Esophagus (tissue), 2 donors: Measurements from ENCODE around the gene PDXP. TPM values are rescaled to one million over a fixed set of nuclear protein-coding genes. Genes with fewer than 3 reads are reported as not detected.
"Not testable (repeated sequence)": the region's sequence is repeated elsewhere in the genome, so short reads cannot be mapped to it uniquely, and the experiment has no call there.

Source experiments
- H3K27ac ChIP-seq, 2 donors: one replicate each; pipeline ENCODE4 v1.5.1; 2013; ENCODE audit warnings: low read depth in 2 of 2, mild to moderate bottlenecking in 2 of 2, inconsistent platforms in 1 of 2, low read length in 1 of 2, moderate library complexity in 1 of 2
- H3K27me3 ChIP-seq, 2 donors: one replicate each; pipeline ENCODE4 v1.6.1; 2013; ENCODE audit warnings: low read length in 2 of 2, control low read depth in 1 of 2, mild to moderate bottlenecking in 1 of 2; ENCODE audit not compliant: insufficient read depth in 2 of 2, control insufficient read depth in 1 of 2
- H3K36me3 ChIP-seq, 2 donors: one replicate each; pipeline ENCODE4 v1.6.1; 2013; ENCODE audit warnings: low read length in 1 of 2; ENCODE audit not compliant: control insufficient read depth in 2 of 2, insufficient read depth in 2 of 2
- H3K4me1 ChIP-seq, 2 donors: one replicate each; pipeline ENCODE4 v1.6.1; 2013; ENCODE audit warnings: low read length in 1 of 2; ENCODE audit not compliant: control insufficient read depth in 2 of 2, insufficient read depth in 2 of 2
- H3K4me3 ChIP-seq, 2 donors: one replicate each; pipeline ENCODE4 v1.5.1; 2013; ENCODE audit warnings: low read length in 2 of 2, mild to moderate bottlenecking in 2 of 2, low read depth in 1 of 2, moderate library complexity in 1 of 2
- H3K9me3 ChIP-seq, 2 donors: one replicate each; pipeline ENCODE4 v1.6.1; 2013; ENCODE audit warnings: mild to moderate bottlenecking in 2 of 2, low read depth in 1 of 2, low read length in 1 of 2, moderate library complexity in 1 of 2; ENCODE audit not compliant: control insufficient read depth in 2 of 2, insufficient read depth in 1 of 2
- WGBS, 2 donors: extraction: QIAGEN DNeasy Blood & Tissue Kit; methylation state at CpG; one replicate each; pipeline ENCODE4 v1.1.7; 2013; 5-methylcytosine and 5-hydroxymethylcytosine counted together
- polyA plus RNA-seq, 2 donors: library from polyadenylated mRNA; stranded (reverse); fragments of 200-250 nt; gene quantifications; one replicate each; pipeline ENCODE4 v1.2.3, GENCODE V29; 2013
- donor health status: healthy with polysubstance abuse.
- donor health status: Bipolar disorder and iron deficiency.

Gene PDXP
- polyA plus RNA-seq, 2 donors: 1.4 to 2.2 TPM

DNA sequence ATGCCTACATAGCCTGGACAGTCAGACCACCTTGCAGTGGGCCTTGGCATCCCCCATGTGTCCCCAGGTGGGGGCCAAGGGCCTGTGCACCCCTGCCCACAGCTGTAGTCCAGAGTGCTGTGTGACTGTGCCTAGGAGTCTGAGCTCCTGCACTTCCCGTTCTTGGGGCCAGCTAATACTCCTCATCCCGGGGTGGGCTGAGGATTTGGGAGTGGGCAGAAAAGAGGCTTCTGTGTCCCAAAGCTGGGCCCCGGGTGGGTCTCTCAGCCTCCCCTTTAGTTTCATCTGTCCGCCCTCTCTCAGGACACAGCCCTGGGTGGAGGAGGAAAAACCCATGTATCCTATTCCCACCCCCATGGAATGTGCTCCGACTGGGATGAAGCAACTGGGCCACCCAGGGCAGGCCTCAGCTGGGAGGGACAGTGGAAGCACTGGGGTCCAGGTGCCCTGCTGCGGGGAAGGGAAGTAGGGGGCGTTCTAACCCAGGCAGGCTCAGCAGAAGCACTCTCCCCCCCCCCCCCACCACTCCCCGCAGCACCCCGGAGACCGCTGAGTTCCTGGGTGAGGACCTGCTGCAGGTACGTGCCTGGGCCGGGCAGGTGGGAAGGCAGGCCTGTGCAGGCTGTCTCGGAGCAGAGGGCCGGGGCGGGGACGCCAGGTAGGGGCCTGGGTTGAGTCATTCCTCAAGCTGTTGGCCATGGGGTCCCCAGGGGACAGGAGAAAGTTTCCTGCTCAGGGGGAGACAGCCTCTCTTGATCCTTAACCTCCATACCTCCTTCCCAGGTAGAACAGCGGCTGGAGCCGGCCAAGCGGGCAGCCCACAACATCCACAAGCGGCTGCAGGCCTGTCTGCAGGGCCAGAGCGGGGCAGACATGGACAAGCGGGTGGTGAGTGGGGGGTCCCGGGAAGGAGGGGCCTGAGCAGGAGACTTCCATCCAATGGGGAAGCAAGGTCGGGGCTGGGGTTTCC lies 17.6 kb upstream of the PDXP start:
- H3K36me3 ChIP-seq: peaks cover 0 to 24% of the 10 kb centered on the region in 2 donors
- H3K27ac ChIP-seq: peak overlapping the region; percentile 85 to 94
- H3K4me1 ChIP-seq: peaks cover 0 to 33% of the 10 kb centered on the region in 2 donors
- H3K9me3 ChIP-seq: no peaks in the 10 kb centered on the region
- H3K4me3 ChIP-seq: peak overlapping the region; percentile 64 to 86
- 47 to 51% methylated on average over 23 to 24 of the region's 24 CpGs for WGBS, 2 donors
- no peaks in the 10 kb centered on the region for H3K27me3 ChIP-seq

DNA sequence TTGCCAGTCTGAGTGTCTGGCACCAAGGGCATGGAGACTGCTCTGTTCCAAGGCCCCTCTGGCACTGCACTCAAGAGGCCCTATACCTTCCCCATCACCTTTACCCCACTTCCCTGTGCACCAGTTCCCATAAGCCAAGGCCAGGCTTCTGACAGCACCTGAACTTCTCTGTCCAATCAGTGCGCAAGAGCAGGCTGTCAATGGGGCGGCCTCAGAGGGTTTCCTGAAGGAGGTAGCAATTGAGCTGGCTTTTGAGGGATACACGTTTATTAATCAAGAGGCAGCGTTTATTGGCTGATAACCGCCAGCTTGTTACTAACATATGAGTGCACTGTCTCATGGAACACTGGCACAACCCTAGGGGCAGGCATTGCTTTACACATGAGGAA lies 17.0 kb upstream of the PDXP start:
- WGBS, 2 donors: 67 to 73% methylated on average over 5 of the region's 5 CpGs
- Histone ChIP-seq H3K4me1 (peaks cover 0 to 33% of the 10 kb centered on the region in 2 donors), H3K27me3 (no peaks in the 10 kb centered on the region), H3K9me3 (no peaks in the 10 kb centered on the region), H3K4me3 (peak overlapping the region; percentile 64 to 86), H3K27ac (peak overlapping the region; percentile 85 to 94), H3K36me3 (peaks cover 0 to 25% of the 10 kb centered on the region in 2 donors)

DNA sequence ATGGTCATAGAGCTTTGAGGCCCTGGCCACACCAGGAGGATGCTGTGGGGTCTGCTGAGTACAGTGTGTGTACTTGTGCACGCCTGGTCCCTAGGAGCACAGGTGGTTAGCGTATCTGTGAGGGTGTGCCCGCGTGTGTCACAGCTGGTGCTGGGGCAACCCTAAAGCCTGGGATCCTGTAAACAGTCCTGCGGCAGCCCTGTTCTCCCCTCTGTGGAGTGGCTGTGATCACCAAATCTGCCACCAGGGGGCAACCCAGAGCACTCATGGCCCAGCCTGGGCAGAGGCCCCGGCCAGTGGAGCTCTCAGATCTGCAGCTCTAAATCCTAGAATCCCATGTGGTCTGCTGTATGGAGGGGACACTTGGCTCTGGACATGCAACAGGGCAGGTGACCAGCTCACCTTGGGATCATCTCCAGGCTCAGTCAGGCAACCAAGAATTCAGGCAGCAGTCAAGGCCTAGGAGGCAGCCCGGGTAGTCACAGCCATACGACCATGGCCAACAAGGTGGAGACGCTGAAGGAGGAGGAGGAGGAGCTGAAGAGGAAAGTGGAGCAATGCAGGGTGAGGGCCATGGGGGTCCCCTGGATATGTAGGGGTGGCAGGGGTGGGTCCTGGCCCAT lies 15.2 kb upstream of the PDXP start:
- peak overlapping the region in 1 of 2 donors; percentile 51 for H3K27ac ChIP-seq
- peaks cover 0 to 24% of the 10 kb centered on the region in 2 donors for H3K4me1 ChIP-seq
- no peak overlapping the region for H3K4me3 ChIP-seq
- H3K36me3 ChIP-seq: peaks cover 0 to 33% of the 10 kb centered on the region in 2 donors
- no peaks in the 10 kb centered on the region for H3K27me3 ChIP-seq
- no peaks in the 10 kb centered on the region for H3K9me3 ChIP-seq
- WGBS, 2 donors: 22 to 23% methylated on average over 9 of the region's 9 CpGs

DNA sequence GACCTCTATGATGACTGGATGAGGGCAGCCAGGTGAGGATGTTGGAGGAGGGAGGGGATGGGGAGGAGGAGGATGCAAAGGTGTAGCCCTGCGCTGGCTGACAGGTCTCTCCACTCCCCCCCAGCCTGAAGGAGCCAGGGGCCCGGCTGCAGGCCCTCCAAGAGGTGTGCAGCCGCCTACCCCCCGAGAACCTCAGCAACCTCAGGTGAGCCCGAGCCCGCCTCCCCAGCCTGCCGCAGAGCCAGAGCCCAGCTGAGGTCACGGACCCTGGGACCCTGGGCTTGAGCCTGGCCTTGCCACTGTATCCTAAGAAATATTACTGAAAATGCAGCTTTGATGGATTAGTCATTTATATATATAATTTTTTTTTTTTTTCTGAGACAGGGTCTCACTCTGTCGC lies 11.2 kb upstream of the PDXP start:
- 90 to 94% methylated on average over 8 to 9 of the region's 9 CpGs for WGBS, 2 donors
- H3K9me3 ChIP-seq: no peaks in the 10 kb centered on the region
- H3K4me3 ChIP-seq: no peak overlapping the region
- H3K27ac ChIP-seq: peak overlapping the region; percentile 13 to 85
- H3K4me1 ChIP-seq: peaks cover 0 to 9% of the 10 kb centered on the region in 2 donors
- H3K36me3 ChIP-seq: peaks cover 0 to 46% of the 10 kb centered on the region in 2 donors
- H3K27me3 ChIP-seq: no peaks in the 10 kb centered on the region

DNA sequence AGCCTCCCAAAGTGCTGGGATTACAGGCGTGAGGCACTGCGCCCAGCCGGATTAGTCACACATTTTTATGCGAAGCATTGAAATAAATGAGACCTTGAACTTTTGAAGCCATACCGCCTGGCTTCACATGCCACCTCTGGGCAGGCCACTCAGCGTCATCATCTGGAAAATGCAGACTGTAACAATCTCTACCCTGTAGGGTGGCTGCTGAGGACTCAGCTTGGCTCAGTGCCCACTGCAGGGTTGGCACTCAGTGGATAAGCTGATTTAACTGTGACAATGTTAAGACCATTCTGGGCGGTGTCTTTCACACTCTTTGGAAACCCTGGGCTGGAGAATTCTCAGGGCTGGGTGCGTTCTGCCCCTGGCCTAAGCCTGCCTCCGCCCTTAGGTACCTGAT lies 10.6 kb upstream of the PDXP start:
- H3K9me3 ChIP-seq: no peaks in the 10 kb centered on the region
- H3K4me3 ChIP-seq: no peak overlapping the region
- peak overlapping the region; percentile 80 to 82 for H3K27ac ChIP-seq
- H3K4me1 ChIP-seq: peaks cover 0 to 8% of the 10 kb centered on the region in 2 donors
- no peaks in the 10 kb centered on the region for H3K27me3 ChIP-seq
- peaks cover 0 to 44% of the 10 kb centered on the region in 2 donors for H3K36me3 ChIP-seq
- 50% methylated on average over 9 of the region's 9 CpGs for WGBS, 2 donors

DNA sequence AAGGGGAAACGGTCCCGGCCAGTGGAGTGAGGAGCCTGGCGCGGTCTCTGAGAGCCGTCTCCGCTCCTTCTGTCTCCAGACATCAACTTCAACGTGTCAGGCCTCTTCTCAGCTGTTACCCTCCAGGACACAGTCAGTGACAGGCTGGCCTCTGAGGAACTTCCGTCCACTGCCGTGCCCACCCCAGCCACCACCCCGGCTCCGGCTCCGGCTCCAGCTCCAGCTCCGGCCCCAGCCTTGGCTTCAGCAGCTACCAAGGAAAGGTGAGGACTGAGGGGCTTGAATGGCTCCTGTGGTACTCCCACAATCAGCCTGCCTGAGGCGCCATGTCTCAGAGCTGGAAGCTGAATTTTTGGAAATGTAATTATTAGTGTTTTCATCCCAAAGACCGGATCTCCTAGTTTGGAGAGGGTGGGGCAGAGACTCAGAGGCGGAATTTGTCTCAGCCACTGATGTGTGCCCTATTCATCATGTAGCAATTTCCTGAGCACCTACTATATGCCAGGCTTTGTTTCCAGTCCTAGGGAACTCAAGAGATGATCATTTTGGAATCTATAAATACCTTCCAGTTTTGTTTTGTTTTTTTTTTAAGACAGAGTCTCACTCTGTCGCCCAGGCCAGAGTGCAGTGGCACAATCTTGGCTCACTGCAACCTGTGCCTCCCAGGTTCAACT lies 7.9 kb upstream of the PDXP start:
- WGBS, 2 donors: 94 to 96% methylated on average over 17 of the region's 17 CpGs
- H3K9me3 ChIP-seq: no peaks in the 10 kb centered on the region
- H3K36me3 ChIP-seq: peaks cover 4 to 39% of the 10 kb centered on the region in 2 donors
- peaks cover 0 to 3% of the 10 kb centered on the region in 2 donors for H3K4me1 ChIP-seq
- no peaks in the 10 kb centered on the region for H3K27me3 ChIP-seq
- no peak overlapping the region for H3K27ac ChIP-seq
- H3K4me3 ChIP-seq: no peak overlapping the region

DNA sequence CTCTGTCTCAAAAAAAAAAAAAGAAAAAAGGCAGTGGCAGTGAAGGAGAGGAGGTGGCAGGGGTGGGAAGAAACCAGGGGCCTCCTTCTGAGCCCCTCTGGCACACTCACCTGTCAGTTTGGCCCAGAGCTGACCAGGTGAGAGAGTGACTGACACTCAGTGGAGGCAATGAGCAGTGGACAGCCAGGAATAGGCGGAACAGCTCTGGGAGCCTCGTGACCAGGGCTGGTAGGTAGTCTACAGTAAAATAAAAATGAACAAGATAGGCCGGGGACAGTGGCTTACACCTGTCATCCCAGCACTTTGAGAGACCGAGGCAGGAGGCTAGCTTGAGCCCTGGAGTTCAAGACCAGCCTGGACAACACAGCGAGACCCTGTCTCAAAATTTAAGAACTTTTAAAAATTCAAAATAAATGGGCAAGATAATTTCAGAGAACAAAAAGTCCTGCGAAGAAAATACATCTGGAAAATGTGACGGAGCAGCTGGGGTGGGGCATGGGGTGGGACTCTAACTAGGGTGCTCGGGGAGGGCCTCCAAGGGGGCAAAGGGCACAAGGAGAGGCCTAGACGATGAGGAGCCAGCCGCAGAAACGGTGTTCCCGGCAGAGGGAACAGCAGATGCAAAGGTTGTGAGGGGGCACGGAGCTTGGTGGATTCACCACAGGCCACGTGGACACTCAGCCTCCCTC lies 3.8 kb upstream of the PDXP start:
- Histone ChIP-seq H3K27me3 (no peaks in the 10 kb centered on the region), H3K4me3 (no peak overlapping the region), H3K9me3 (no peaks in the 10 kb centered on the region), H3K4me1 (peaks cover 0 to 7% of the 10 kb centered on the region in 2 donors), H3K36me3 (peaks cover 4 to 26% of the 10 kb centered on the region in 2 donors), H3K27ac (no peak overlapping the region)
- WGBS, 2 donors: 81 to 89% methylated on average over 14 of the region's 14 CpGs

DNA sequence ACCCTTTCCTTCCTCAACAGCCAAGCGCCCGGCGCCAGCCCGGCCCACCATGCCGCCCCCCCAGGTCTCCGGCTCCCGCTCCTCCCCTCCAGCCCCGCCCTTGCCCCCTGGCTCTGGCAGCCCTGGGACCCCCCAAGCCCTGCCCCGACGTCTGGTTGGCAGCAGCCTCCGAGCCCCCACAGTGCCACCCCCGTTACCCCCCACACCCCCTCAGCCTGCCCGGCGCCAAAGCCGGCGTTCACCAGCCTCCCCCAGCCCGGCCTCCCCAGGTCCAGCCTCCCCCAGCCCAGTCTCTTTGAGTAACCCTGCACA lies 3.3 kb upstream of the PDXP start:
- Histone ChIP-seq H3K4me3 (no peak overlapping the region), H3K9me3 (no peaks in the 10 kb centered on the region), H3K27ac (no peak overlapping the region), H3K4me1 (peaks cover 0 to 10% of the 10 kb centered on the region in 2 donors), H3K36me3 (peaks cover 4 to 22% of the 10 kb centered on the region in 2 donors), H3K27me3 (no peaks in the 10 kb centered on the region)
- 73 to 84% methylated on average over 9 to 17 of the region's 17 CpGs for WGBS, 2 donors

DNA sequence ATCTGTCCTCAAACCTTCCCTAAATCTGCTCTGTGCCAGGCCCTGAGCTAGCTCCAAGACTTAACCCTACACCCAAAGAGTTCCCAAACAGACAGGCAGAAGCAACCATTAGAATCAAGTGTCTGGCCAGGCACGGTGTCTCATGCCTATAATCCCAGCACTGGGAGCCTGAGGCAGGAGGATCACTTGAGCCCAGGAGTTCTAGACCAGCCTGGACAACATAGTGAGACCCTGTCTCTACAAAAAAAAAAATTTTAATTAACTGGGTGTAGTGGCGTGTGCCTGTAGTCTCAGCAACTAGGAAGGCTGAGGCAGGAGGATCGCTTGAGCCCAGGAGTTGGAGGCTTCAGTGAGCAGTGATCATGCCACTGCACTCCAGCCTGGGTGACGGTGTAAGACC lies 1.9 kb upstream of the PDXP start:
- peaks cover 4 to 13% of the 10 kb centered on the region in 2 donors for H3K36me3 ChIP-seq

More for the DNA sequence above, 1.9 kb upstream of the PDXP start:
- H3K9me3 ChIP-seq, H3K27ac ChIP-seq, H3K4me3 ChIP-seq, H3K27me3 ChIP-seq: not testable (repeated sequence)
- 95% methylated on average over 4 of the region's 4 CpGs for WGBS, 2 donors
- peaks cover 0 to 17% of the 10 kb centered on the region in 2 donors for H3K4me1 ChIP-seq
